IMR-90 (cell line): ENCODE measurements around the gene RBFOX2. TPM values are rescaled to one million over a fixed set of nuclear protein-coding genes. Genes with fewer than 3 reads are reported as not detected.

Source experiments
- ATAC-seq: fragments of 200-7000 bp; cut with Tn5 transposase; 2 replicates; pipeline ENCODE4 v1.9.1; 2020; ENCODE audit warnings: low read depth, mild to moderate bottlenecking, moderate library complexity
- BruUV-seq: library from RNA; stranded (reverse); fragments of 400-500 nt; replicated peaks from 2 replicates; lab custom pipeline; 2021; lab: Mats Ljungman, UMichigan
- CTCF ChIA-PET: fragments of 300-600 bp; formaldehyde crosslinking; extraction: SDS; loops from one replicate; lab custom pipeline; 2021; ENCODE audit warnings: antibody characterized with exemption; lab: Yijun Ruan, JAX
- POLR2A ChIA-PET: fragments of 300-600 bp; sonication (Branson Sonifier 250); formaldehyde crosslinking; loops from one replicate; lab custom pipeline; 2022; ENCODE audit warnings: antibody characterized with exemption; ENCODE audit not compliant: unreplicated experiment; lab: Charles Lee
- DNase-seq: peaks from one replicate; pipeline ENCODE4 v3.0.0; 2013
- H2AFZ ChIP-seq: replicated peaks from 2 replicates; pipeline ENCODE3; 2013; ENCODE audit warnings: low read length, mild to moderate bottlenecking; ENCODE audit not compliant: poor library complexity
- H2AK5ac ChIP-seq: 2 replicates; pipeline ENCODE4 v1.6.1; 2013; ENCODE audit warnings: low read depth, low read length, inconsistent platforms
- H2AK9ac ChIP-seq: replicated peaks from 2 replicates; pipeline ENCODE3; 2013; ENCODE audit warnings: mild to moderate bottlenecking, low read depth, low read length, moderate library complexity; ENCODE audit not compliant: poor library complexity
- H2BK120ac ChIP-seq: 2 replicates; pipeline ENCODE4 v1.6.1; 2013; ENCODE audit warnings: low read depth, low read length, inconsistent platforms
- H2BK15ac ChIP-seq: 3 replicates; pipeline ENCODE4 v1.6.1; 2013; ENCODE audit warnings: low read depth, low read length, inconsistent platforms
- H2BK20ac ChIP-seq: 2 replicates; pipeline ENCODE4 v1.6.1; 2013; ENCODE audit warnings: low read depth, mild to moderate bottlenecking, inconsistent platforms, low read length, moderate library complexity
- H2BK5ac ChIP-seq: 2 replicates; pipeline ENCODE4 v1.6.1; 2013; ENCODE audit warnings: mild to moderate bottlenecking, low read depth, low read length, inconsistent platforms; ENCODE audit not compliant: poor library complexity, severe bottlenecking
- H3K14ac ChIP-seq: replicated peaks from 2 replicates; pipeline ENCODE4 v1.6.1; 2013; ENCODE audit warnings: low read depth, low read length, inconsistent platforms
- H3K18ac ChIP-seq: 2 replicates; pipeline ENCODE4 v1.6.1; 2013; ENCODE audit warnings: low read depth, low read length, control low read depth
- H3K23ac ChIP-seq: 2 replicates; pipeline ENCODE4 v1.6.1; 2013; ENCODE audit warnings: low read depth, low read length, inconsistent platforms
- H3K27ac ChIP-seq: 2 replicates; pipeline ENCODE4 v1.5.1; 2013; ENCODE audit warnings: mild to moderate bottlenecking, control low read depth, low read length; ENCODE audit not compliant: insufficient read depth
- H3K27me3 ChIP-seq: 2 replicates; pipeline ENCODE4 v1.6.1; 2013; ENCODE audit warnings: low read length; ENCODE audit not compliant: control insufficient read depth, insufficient read depth
- H3K36me3 ChIP-seq: 2 replicates; pipeline ENCODE4 v1.6.1; 2013; ENCODE audit warnings: low read length, mixed read lengths; ENCODE audit not compliant: control insufficient read depth, insufficient read depth
- H3K4ac ChIP-seq: 2 replicates; pipeline ENCODE4 v1.6.1; 2013; ENCODE audit warnings: low read depth, low read length, inconsistent platforms
- H3K4me1 ChIP-seq: 2 replicates; pipeline ENCODE4 v1.6.1; 2013; ENCODE audit warnings: low read length, mixed read lengths; ENCODE audit not compliant: control insufficient read depth, insufficient read depth
- H3K4me2 ChIP-seq: 2 replicates; pipeline ENCODE4 v1.6.1; 2013; ENCODE audit warnings: low read depth, mild to moderate bottlenecking, control low read depth, low read length, moderate library complexity
- H3K4me3 ChIP-seq: 2 replicates; pipeline ENCODE4 v1.5.1; 2013; ENCODE audit warnings: low read depth, mild to moderate bottlenecking, control low read depth, low read length, moderate library complexity; ENCODE audit not compliant: insufficient read depth
- H3K56ac ChIP-seq: 2 replicates; pipeline ENCODE4 v1.6.1; 2013; ENCODE audit warnings: low read length, inconsistent platforms; ENCODE audit not compliant: insufficient read depth; ENCODE audit errors: extremely low read depth
- H3K79me1 ChIP-seq, 2 experiments: 2 replicates each; pipeline ENCODE4 v1.6.1; 2013; ENCODE audit warnings: low read length in 2 of 2, inconsistent platforms in 1 of 2, low read depth in 1 of 2
- H3K9ac ChIP-seq: 2 replicates; pipeline ENCODE4 v1.6.1; 2013; ENCODE audit warnings: low read depth, low read length, control low read depth
- H3K9me1 ChIP-seq: 2 replicates; pipeline ENCODE4 v1.6.1; 2013; ENCODE audit warnings: low read length, inconsistent platforms; ENCODE audit not compliant: insufficient read depth
- H3K9me3 ChIP-seq: 2 replicates; pipeline ENCODE4 v1.6.1; 2013; ENCODE audit warnings: low read length; ENCODE audit not compliant: control insufficient read depth, insufficient read depth
- H4K20me1 ChIP-seq: 2 replicates; pipeline ENCODE4 v1.6.1; 2013; ENCODE audit warnings: low read length, inconsistent platforms; ENCODE audit not compliant: insufficient read depth
- H4K5ac ChIP-seq: 2 replicates; pipeline ENCODE4 v1.6.1; 2013; ENCODE audit warnings: mild to moderate bottlenecking, low read depth, low read length, control low read depth
- H4K8ac ChIP-seq, 2 experiments: 2 replicates each; pipeline ENCODE4 v1.6.1; 2013; ENCODE audit warnings: low read depth in 2 of 2, low read length in 2 of 2, control low read depth in 1 of 2, inconsistent platforms in 1 of 2
- H4K91ac ChIP-seq: 2 replicates; pipeline ENCODE4 v1.6.1; 2013; ENCODE audit warnings: low read depth, low read length, inconsistent platforms; ENCODE audit not compliant: insufficient read depth
- CEBPB ChIP-seq: IDR thresholded peaks from 2 replicates; pipeline ENCODE4 v1.6.1; 2012; ENCODE audit warnings: low read depth, low read length, improper control_type of control experiment
- FOS ChIP-seq: fragments of 150-350 bp; IDR thresholded peaks from 2 replicates; pipeline ENCODE4 v1.6.1; 2016; ENCODE audit warnings: low read depth, low read length
- MAFK ChIP-seq: IDR thresholded peaks from 2 replicates; pipeline ENCODE4 v1.6.1; 2012; ENCODE audit warnings: low read depth, low read length, improper control_type of control experiment
- POLR2A ChIP-seq: IDR thresholded peaks from 2 replicates; pipeline ENCODE4 v1.6.1; 2012; ENCODE audit warnings: mild to moderate bottlenecking, low read depth, low read length
- RAD21 ChIP-seq: IDR thresholded peaks from 2 replicates; pipeline ENCODE4 v1.6.1; 2012; ENCODE audit warnings: low read length, improper control_type of control experiment
- SMC3 ChIP-seq: fragments of 150-350 bp; IDR thresholded peaks from 2 replicates; pipeline ENCODE4 v1.6.1; 2016; ENCODE audit warnings: low read depth, mild to moderate bottlenecking, antibody characterized with exemption, low read length, moderate library complexity
- WGBS, 2 experiments: methylation state at CpG; one replicate each; pipeline versions ENCODE4 v1.1.5 to v1.1.7; 2013; ENCODE audit warnings: missing lambda C conversion rate in 2 of 2; ENCODE audit not compliant: insufficient read length in 1 of 2; ENCODE audit errors: extremely low coverage in 2 of 2; 5-methylcytosine and 5-hydroxymethylcytosine counted together
- dilution Hi-C: fragments of 300-500 bp; cut with HindIII; formaldehyde crosslinking; loops from one replicate; pipeline ENCODE4 v1.14.3; 2018; ENCODE audit warnings: low sequenced_read_pairs; ENCODE audit not compliant: unreplicated experiment
- in situ Hi-C: fragments of 300-500 bp; cut with MboI; formaldehyde crosslinking; loops from 3 replicates; pipeline ENCODE4 v1.14.3; 2019; ENCODE audit warnings: low sequenced_read_pairs, inconsistent platforms, mixed read lengths
- intact Hi-C: fragments of 100-400 bp; cut with micrococcal nuclease; formaldehyde crosslinking; loops from 2 replicates; pipeline ENCODE4 v1.10.0; 2022
- polyA plus RNA-seq, 3 experiments: library from polyadenylated mRNA; depleted of rRNA; stranded (reverse); fragments of >200 nt; gene quantifications; 2 replicates each; pipeline ENCODE4 v1.2.3, GENCODE V29; 2012; ENCODE audit warnings: low replicate concordance in 1 of 3
- total RNA-seq: library from RNA; depleted of rRNA; stranded (reverse); fragments of >200 nt; gene quantifications from 2 replicates; pipeline ENCODE4 v1.2.3, GENCODE V29; 2012

RBFOX2 gene
- total and polyA plus RNA-seq, 2 of the 4 experiments (the other 2 are of a cell fraction), result 146 to 178 TPM

- no peak overlapping the region for H3K14ac ChIP-seq
- no peak overlapping the region for H3K4me3 ChIP-seq
- H4K8ac ChIP-seq, result no peak overlapping the region
- H2BK120ac ChIP-seq, result no peak overlapping the region
- no peak overlapping the region for H3K18ac ChIP-seq
- TF ChIP-seq FOS, result no peak
- TF ChIP-seq RAD21, result no peak
- TF ChIP-seq MAFK, result no peak
- no peak for TF ChIP-seq CEBPB
- TF ChIP-seq SMC3, result no peak
- TF ChIP-seq POLR2A, result no peak
- no peak overlapping the region for H3K4me2 ChIP-seq
- no peak overlapping the region for H4K91ac ChIP-seq
- H2AK5ac ChIP-seq, result no peak overlapping the region
- no peak overlapping the region for H2BK5ac ChIP-seq
- no peak overlapping the region for H3K56ac ChIP-seq
- H3K4me1 ChIP-seq, result peaks cover 15% of the 10 kb centered on the region
- H3K27me3 ChIP-seq, result no peaks in the 10 kb centered on the region
- intact Hi-C loops, result loop anchor here (5.0 kb wide), 3 partner anchors 93 to 388 kb away; partner anchors contain the start of gene APOL6
- H4K20me1 ChIP-seq, result peaks cover 8% of the 10 kb centered on the region; the same call in 1 of the 2 replicates
- peaks cover 13 to 44% of the 10 kb centered on the region in 2 experiments for H3K79me1 ChIP-seq
- no peak for ATAC-seq
- peaks cover 38% of the 10 kb centered on the region for H3K36me3 ChIP-seq
- no peaks in the 10 kb centered on the region for H3K9me3 ChIP-seq
- no TSS peak for BruUV-seq
- no peak overlapping the region for H3K23ac ChIP-seq
- H4K5ac ChIP-seq, result no peak overlapping the region
- no peak overlapping the region for H2BK20ac ChIP-seq
- no peak overlapping the region for H3K27ac ChIP-seq
- DNase-seq, result no peak
- in situ Hi-C loops, result no loop called here
- peaks cover 22% of the 10 kb centered on the region for H3K9me1 ChIP-seq
- POLR2A ChIA-PET, result no interaction called here
- CTCF ChIA-PET, result no interaction called here
- H2AK9ac ChIP-seq, result no peak overlapping the region
- H2BK15ac ChIP-seq, result no peak overlapping the region
- H3K4ac ChIP-seq, result no peak overlapping the region
- WGBS, 2 experiments, result no CpG with 5 or more reads among the region's 3 CpGs
- dilution Hi-C loops, result no loop called here
- no peak overlapping the region for H2AFZ ChIP-seq
- no peak overlapping the region for H3K9ac ChIP-seq
Observed at GRCh38 chr22:35739931-35740380, 288.7 kb downstream of the RBFOX2 start.
